Natural killer cell (primary cell): ENCODE data around the gene RHEB. TPM values are rescaled to one million over a fixed set of nuclear protein-coding genes. Genes with fewer than 3 reads are reported as not detected.

Experiments used
- ATAC-seq, 3 donors: fragments of 150-1000 bp in 2 of 3; fragments of 200-7000 bp in 1 of 3; cut with Tn5 transposase; 1 replicate in 1 of 3; 2 replicates in 2 of 3; pipeline ENCODE4 v1.10.0; 2021; ENCODE audit warnings: mild to moderate bottlenecking in 2 of 3, moderate library complexity in 2 of 3
- DNase-seq, 2 donors: peaks; one replicate each; pipeline versions ENCODE4 v3.0.0 to v3.0.0-alpha.2; 2013 to 2021; ENCODE audit warnings: mixed read lengths in 1 of 2
- H3K27ac ChIP-seq: one replicate; pipeline ENCODE4 v1.5.1; 2013; ENCODE audit warnings: mild to moderate bottlenecking, low read length
- H3K27me3 ChIP-seq: one replicate; pipeline ENCODE4 v1.6.1; 2013; ENCODE audit warnings: low read length; ENCODE audit not compliant: control insufficient read depth, insufficient read depth
- H3K36me3 ChIP-seq: one replicate; pipeline ENCODE4 v1.6.1; 2013; ENCODE audit warnings: low read length; ENCODE audit not compliant: control insufficient read depth, insufficient read depth
- H3K4me1 ChIP-seq: one replicate; pipeline ENCODE4 v1.6.1; 2013; ENCODE audit warnings: low read length; ENCODE audit not compliant: control insufficient read depth, insufficient read depth
- H3K4me3 ChIP-seq: one replicate; pipeline ENCODE4 v1.5.1; 2013; ENCODE audit warnings: low read length
- H3K9me3 ChIP-seq: one replicate; pipeline ENCODE4 v1.6.1; 2013; ENCODE audit warnings: low read length; ENCODE audit not compliant: control insufficient read depth, insufficient read depth
- H3K27ac Mint-ChIP-seq, 2 donors: one replicate each; pipeline ENCODE4 v1.8.0; 2022; ENCODE audit warnings: mild to moderate bottlenecking in 2 of 2, mixed read lengths in 2 of 2, moderate library complexity in 1 of 2
- H3K27me3 Mint-ChIP-seq, 2 donors: one replicate each; pipeline ENCODE4 v1.8.0; 2022; ENCODE audit warnings: low read depth in 2 of 2, mixed read lengths in 2 of 2
- H3K36me3 Mint-ChIP-seq: one replicate; pipeline ENCODE4 v1.8.0; 2022; ENCODE audit warnings: mixed read lengths
- H3K4me1 Mint-ChIP-seq, 2 donors: one replicate each; pipeline ENCODE4 v1.8.0; 2022; ENCODE audit warnings: mixed read lengths in 2 of 2
- H3K4me3 Mint-ChIP-seq: one replicate; pipeline ENCODE4 v1.8.0; 2022; ENCODE audit warnings: mild to moderate bottlenecking, moderate library complexity, mixed read lengths
- H3K9me3 Mint-ChIP-seq, 2 donors: one replicate each; pipeline ENCODE4 v1.8.0; 2022; ENCODE audit warnings: mixed read lengths in 2 of 2
- WGBS: methylation state at CpG from one replicate; pipeline ENCODE4 v1.1.7; 2013; ENCODE audit warnings: missing lambda C conversion rate; ENCODE audit not compliant: insufficient coverage; 5-methylcytosine and 5-hydroxymethylcytosine counted together
- intact Hi-C: fragments of 100-400 bp; cut with micrococcal nuclease; formaldehyde crosslinking; loops from one replicate; pipeline ENCODE4 v1.14.2; 2022
- total RNA-seq, 4 donors: library from RNA; stranded (reverse); fragments of 120-200 nt in 1 of 4; gene quantifications; one replicate each; pipeline versions ENCODE4 v1.2.3 to v1.2.4, GENCODE V29; 2013 to 2022
- TF ChIP-seq, protein P1 (sequence below): fragments of 200-600 bp; IDR thresholded peaks from one replicate; pipeline ENCODE4 v1.8.0; 2022; ENCODE audit warnings: antibody characterized with exemption

Gene RHEB
- total RNA-seq, 3 donors from 2014 or later (not counting 1 experiment from before 2014, with no cell fraction given) = 51.0 to 63.3 (median 63.3) TPM

DNA sequence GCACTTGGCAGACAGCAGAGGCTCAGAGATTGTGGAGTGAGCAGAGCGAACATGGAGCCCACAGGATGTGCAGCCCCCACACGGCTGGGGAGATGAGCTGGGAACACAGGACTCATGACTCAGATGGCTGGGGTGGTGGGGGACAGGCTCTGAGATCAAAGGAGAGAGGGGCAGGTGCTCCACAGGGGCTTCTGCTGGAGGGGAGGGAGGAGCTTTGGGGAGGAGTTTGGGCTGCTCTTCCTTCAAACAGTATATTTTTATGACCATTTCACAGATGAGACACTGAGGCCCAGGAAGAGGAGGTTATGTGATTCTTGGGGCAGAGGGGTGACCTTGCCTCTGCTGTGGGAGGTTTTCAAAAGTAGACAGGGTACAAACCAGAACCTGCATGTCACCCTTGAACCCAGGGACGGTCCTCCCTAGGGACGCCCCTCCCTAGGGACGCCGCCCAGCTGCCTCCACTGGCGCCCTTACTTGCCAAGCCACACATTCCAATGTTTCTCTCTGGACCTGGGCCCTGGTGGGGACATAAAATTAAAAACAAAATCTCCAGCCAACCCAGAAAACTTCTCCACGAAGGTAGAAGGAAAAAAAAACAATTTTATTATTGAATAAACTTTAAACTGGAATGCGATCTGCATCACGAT, 78.8 kb downstream of the RHEB start:
- TF ChIP-seq, protein P1, sequence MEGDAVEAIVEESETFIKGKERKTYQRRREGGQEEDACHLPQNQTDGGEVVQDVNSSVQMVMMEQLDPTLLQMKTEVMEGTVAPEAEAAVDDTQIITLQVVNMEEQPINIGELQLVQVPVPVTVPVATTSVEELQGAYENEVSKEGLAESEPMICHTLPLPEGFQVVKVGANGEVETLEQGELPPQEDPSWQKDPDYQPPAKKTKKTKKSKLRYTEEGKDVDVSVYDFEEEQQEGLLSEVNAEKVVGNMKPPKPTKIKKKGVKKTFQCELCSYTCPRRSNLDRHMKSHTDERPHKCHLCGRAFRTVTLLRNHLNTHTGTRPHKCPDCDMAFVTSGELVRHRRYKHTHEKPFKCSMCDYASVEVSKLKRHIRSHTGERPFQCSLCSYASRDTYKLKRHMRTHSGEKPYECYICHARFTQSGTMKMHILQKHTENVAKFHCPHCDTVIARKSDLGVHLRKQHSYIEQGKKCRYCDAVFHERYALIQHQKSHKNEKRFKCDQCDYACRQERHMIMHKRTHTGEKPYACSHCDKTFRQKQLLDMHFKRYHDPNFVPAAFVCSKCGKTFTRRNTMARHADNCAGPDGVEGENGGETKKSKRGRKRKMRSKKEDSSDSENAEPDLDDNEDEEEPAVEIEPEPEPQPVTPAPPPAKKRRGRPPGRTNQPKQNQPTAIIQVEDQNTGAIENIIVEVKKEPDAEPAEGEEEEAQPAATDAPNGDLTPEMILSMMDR = no peak
- Mint-ChIP-seq H3K27ac (peak overlapping the region in 1 of 2 donors; percentile 15), H3K27me3 (peaks cover 8 to 9% of the 10 kb centered on the region in 2 donors), H3K4me3 (no peak overlapping the region), H3K36me3 (no peaks in the 10 kb centered on the region), H3K4me1 (peaks cover 0 to 20% of the 10 kb centered on the region in 2 donors), H3K9me3 (no peaks in the 10 kb centered on the region)
- Histone ChIP-seq H3K27me3 (peaks cover 8% of the 10 kb centered on the region), H3K4me3 (no peak overlapping the region), H3K9me3 (no peaks in the 10 kb centered on the region), H3K4me1 (peaks cover 20% of the 10 kb centered on the region), H3K27ac (no peak overlapping the region), H3K36me3 (no peaks in the 10 kb centered on the region)
- WGBS = 75% methylated on average over 9 of the region's 10 CpGs
- DNase-seq (peak in 1 of 2 donors; percentile 32), ATAC-seq (no peak)
- intact Hi-C loops = no loop called here

DNA sequence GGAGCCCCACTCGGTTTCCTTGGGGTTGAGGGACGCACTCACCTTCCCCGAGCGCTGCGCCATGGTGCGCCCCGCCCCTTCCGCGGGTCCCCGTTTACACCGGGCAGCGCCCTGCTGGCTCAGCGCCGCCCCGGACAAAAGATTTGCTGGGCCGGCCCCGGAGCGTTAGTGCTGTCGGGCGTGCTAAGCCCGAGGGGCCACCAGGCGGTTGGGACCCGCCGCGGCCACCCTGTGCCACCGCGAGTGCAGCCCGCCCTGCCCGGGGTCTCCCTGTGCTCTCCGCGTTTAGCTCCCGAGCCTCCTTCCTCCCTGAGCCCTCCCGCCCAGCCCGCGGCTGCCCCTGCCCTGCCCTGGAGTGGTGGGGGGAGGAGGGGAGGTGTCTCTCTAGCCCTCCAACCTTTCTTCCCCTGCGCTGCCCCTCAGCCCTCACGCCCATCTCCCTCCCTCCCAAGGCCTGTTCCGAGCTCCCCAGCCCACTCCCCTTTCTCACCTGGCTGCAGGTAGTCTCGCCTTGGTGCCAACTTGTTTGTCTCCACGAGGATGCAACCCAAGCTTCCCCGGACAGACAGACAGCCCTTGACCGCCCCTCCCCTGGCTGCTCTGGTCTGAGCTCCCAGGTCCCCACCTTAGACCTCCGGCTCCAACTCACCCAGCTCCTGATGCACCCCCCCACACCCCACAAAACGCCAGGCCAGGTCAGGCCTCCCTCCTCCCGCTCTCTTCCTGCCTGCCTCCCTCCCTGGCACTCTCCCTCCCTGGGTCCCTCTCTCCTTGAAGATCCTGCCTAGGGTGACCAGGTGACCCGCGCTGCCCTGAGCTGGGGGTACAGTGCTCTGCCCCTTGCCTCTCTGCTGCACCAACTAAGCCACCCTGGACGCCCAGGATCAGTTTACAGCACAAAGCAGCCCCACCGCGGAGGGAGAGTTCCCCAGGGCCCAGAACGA, 79.6 kb downstream of the RHEB start, which contains the start of gene CRYGN:
Gene CRYGN, minus strand, starts transcription at position 287 of the 944 bp plus-strand sequence. Its CDS starts 224 bp downstream, at position 63.
- H3K27ac Mint-ChIP-seq = no peak within 1 kb of the TSS
- H3K27me3 ChIP-seq = peaks cover 8% of the 10 kb centered on the region
- intact Hi-C loops = no loop called here
- no peaks in the 10 kb centered on the region for H3K36me3 Mint-ChIP-seq
- H3K9me3 ChIP-seq = no peaks in the 10 kb centered on the region
- no peaks in the 10 kb centered on the region for H3K36me3 ChIP-seq
- WGBS = 28% methylated on average over 46 of the region's 51 CpGs
- no peak within 1 kb of the TSS for H3K4me3 Mint-ChIP-seq
- peaks cover 20% of the 10 kb centered on the region for H3K4me1 ChIP-seq
- peaks cover 8 to 9% of the 10 kb centered on the region in 2 donors for H3K27me3 Mint-ChIP-seq
- H3K4me1 Mint-ChIP-seq = peaks cover 0 to 20% of the 10 kb centered on the region in 2 donors
- ATAC-seq = no peak
- TF ChIP-seq, protein P1 = no peak
- no peak within 1 kb of the TSS for H3K27ac ChIP-seq
- no peaks in the 10 kb centered on the region for H3K9me3 Mint-ChIP-seq
- H3K4me3 ChIP-seq = no peak within 1 kb of the TSS
- peak in 1 of 2 donors; percentile 49 for DNase-seq

DNA sequence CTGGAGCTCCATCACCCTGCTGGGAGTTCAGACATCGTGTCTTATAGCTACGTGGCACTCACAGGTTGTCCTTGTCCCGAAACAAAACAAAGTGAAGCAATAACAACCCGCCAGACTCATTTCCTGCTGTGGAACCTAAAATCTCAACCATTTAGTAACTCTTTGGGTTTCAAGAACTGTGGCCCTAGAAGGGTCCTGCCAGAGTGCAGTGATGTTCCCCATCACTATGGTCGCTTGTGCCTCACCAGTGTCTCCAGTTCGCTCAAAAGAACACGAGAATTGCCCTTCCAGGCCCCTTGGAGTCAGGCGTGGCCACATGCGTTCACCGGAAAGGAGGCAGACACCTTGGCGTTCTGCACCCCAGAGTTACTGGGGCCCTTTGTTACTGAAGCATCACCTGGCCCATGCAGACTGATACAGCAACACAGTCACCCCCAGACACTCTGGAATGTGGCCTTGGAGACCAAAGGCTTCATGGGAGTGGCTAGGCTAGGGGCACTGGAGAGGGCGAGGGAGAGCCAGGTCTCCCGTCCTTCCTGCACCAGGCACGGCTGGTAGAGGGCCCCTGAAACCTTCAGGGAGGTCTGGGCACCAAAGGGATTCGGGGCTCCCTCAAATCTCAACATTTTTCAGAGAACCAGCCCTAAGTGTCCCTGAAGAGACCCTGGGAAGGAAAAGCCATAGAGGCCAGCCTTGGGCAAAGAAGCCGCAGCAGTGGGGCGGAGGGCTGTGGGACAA, 80.7 kb downstream of the RHEB start:
- peaks cover 0 to 20% of the 10 kb centered on the region in 2 donors for H3K4me1 Mint-ChIP-seq
- H3K27ac Mint-ChIP-seq = no peak overlapping the region
- intact Hi-C loops = no loop called here
- WGBS = 90% methylated on average over 15 of the region's 17 CpGs
- no peaks in the 10 kb centered on the region for H3K9me3 Mint-ChIP-seq
- no peaks in the 10 kb centered on the region for H3K36me3 Mint-ChIP-seq
- Histone ChIP-seq H3K27ac (no peak overlapping the region), H3K4me3 (no peak overlapping the region), H3K36me3 (no peaks in the 10 kb centered on the region), H3K27me3 (peaks cover 8% of the 10 kb centered on the region), H3K9me3 (no peaks in the 10 kb centered on the region), H3K4me1 (peaks cover 20% of the 10 kb centered on the region)
- DNase-seq = no peak
- TF ChIP-seq, protein P1 = no peak
- H3K4me3 Mint-ChIP-seq = no peak overlapping the region
- H3K27me3 Mint-ChIP-seq = peaks cover 8 to 9% of the 10 kb centered on the region in 2 donors
- no peak for ATAC-seq
